ENCODE results near the gene KLHL3.

Gene KLHL3

GRCh38 chr5:137733922-137734321 is 2.0 kb downstream of the KLHL3 start:
- Mint-ChIP-seq H3K27me3 (no peaks in the 10 kb centered on the region), H3K36me3 (ENCODE audit: low read depth) (peaks cover 17% of the 10 kb centered on the region), H3K27ac (no peak overlapping the region), H3K4me1 (ENCODE audit: low read depth) (peaks cover 31% of the 10 kb centered on the region), H3K4me3 (no peak overlapping the region), H3K9me3 (no peaks in the 10 kb centered on the region)

- Mint-ChIP-seq H3K27ac (no peak overlapping the region), H3K36me3 (ENCODE audit: low read depth) (peaks cover 10% of the 10 kb centered on the region), H3K9me3 (no peaks in the 10 kb centered on the region), H3K4me3 (no peak overlapping the region), H3K27me3 (no peaks in the 10 kb centered on the region), H3K4me1 (ENCODE audit: low read depth) (peaks cover 26% of the 10 kb centered on the region)
Observed at GRCh38 chr5:137733006-137733405, 2.9 kb downstream of the KLHL3 start.

- Mint-ChIP-seq H3K27me3 (no peaks in the 10 kb centered on the region), H3K4me1 (ENCODE audit: low read depth) (peaks cover 26% of the 10 kb centered on the region), H3K36me3 (ENCODE audit: low read depth) (peaks cover 6% of the 10 kb centered on the region), H3K9me3 (no peaks in the 10 kb centered on the region), H3K4me3 (no peak overlapping the region), H3K27ac (no peak overlapping the region)
Observed at GRCh38 chr5:137731176-137731575, 4.7 kb downstream of the KLHL3 start.

- H3K36me3 Mint-ChIP-seq (ENCODE audit: low read depth): peaks cover 6% of the 10 kb centered on the region
- peaks cover 26% of the 10 kb centered on the region for H3K4me1 Mint-ChIP-seq (ENCODE audit: low read depth)
- no peaks in the 10 kb centered on the region for H3K9me3 Mint-ChIP-seq
- H3K27ac Mint-ChIP-seq: no peak overlapping the region
- no peak overlapping the region for H3K4me3 Mint-ChIP-seq
- no peaks in the 10 kb centered on the region for H3K27me3 Mint-ChIP-seq
Observed at GRCh38 chr5:137730336-137730735, 5.6 kb downstream of the KLHL3 start.

GRCh38 chr5:137728048-137728447 is 7.8 kb downstream of the KLHL3 start:
- H3K27ac Mint-ChIP-seq: no peak overlapping the region
- H3K4me1 Mint-ChIP-seq (ENCODE audit: low read depth): peaks cover 26% of the 10 kb centered on the region
- peaks cover 6% of the 10 kb centered on the region for H3K36me3 Mint-ChIP-seq (ENCODE audit: low read depth)
- H3K9me3 Mint-ChIP-seq: no peaks in the 10 kb centered on the region
- no peaks in the 10 kb centered on the region for H3K27me3 Mint-ChIP-seq
- no peak overlapping the region for H3K4me3 Mint-ChIP-seq

- H3K9me3 Mint-ChIP-seq: no peaks in the 10 kb centered on the region
- H3K27me3 Mint-ChIP-seq: no peaks in the 10 kb centered on the region
- peaks cover 6% of the 10 kb centered on the region for H3K36me3 Mint-ChIP-seq (ENCODE audit: low read depth)
- H3K27ac Mint-ChIP-seq: no peak overlapping the region
- no peak overlapping the region for H3K4me3 Mint-ChIP-seq
- H3K4me1 Mint-ChIP-seq (ENCODE audit: low read depth): peaks cover 26% of the 10 kb centered on the region
Observed at GRCh38 chr5:137727623-137728022, 8.3 kb downstream of the KLHL3 start.

GRCh38 chr5:137724251-137724650 is 11.6 kb downstream of the KLHL3 start:
- no peak overlapping the region for H3K4me3 Mint-ChIP-seq
- no peaks in the 10 kb centered on the region for H3K9me3 Mint-ChIP-seq
- H3K36me3 Mint-ChIP-seq (ENCODE audit: low read depth): no peaks in the 10 kb centered on the region
- H3K27ac Mint-ChIP-seq: no peak overlapping the region
- H3K4me1 Mint-ChIP-seq (ENCODE audit: low read depth): no peaks in the 10 kb centered on the region
- H3K27me3 Mint-ChIP-seq: no peaks in the 10 kb centered on the region

GRCh38 chr5:137718611-137719010 is 17.3 kb downstream of the KLHL3 start:
- Mint-ChIP-seq H3K4me3 (no peak overlapping the region), H3K36me3 (ENCODE audit: low read depth) (peaks cover 10% of the 10 kb centered on the region), H3K4me1 (ENCODE audit: low read depth) (no peaks in the 10 kb centered on the region), H3K9me3 (no peaks in the 10 kb centered on the region), H3K27me3 (no peaks in the 10 kb centered on the region), H3K27ac (no peak overlapping the region)

GRCh38 chr5:137716337-137716736 is 19.6 kb downstream of the KLHL3 start:
- Mint-ChIP-seq H3K9me3 (peaks cover 7% of the 10 kb centered on the region), H3K4me3 (no peak overlapping the region), H3K4me1 (ENCODE audit: low read depth) (no peaks in the 10 kb centered on the region), H3K27ac (no peak overlapping the region), H3K27me3 (no peaks in the 10 kb centered on the region), H3K36me3 (ENCODE audit: low read depth) (peaks cover 17% of the 10 kb centered on the region)

- Mint-ChIP-seq H3K4me3 (no peak overlapping the region), H3K27ac (no peak overlapping the region), H3K36me3 (ENCODE audit: low read depth) (peaks cover 17% of the 10 kb centered on the region), H3K9me3 (peaks cover 7% of the 10 kb centered on the region), H3K4me1 (ENCODE audit: low read depth) (no peaks in the 10 kb centered on the region), H3K27me3 (no peaks in the 10 kb centered on the region)
Observed at GRCh38 chr5:137715456-137715855, 20.4 kb downstream of the KLHL3 start.

- peaks cover 17% of the 10 kb centered on the region for H3K36me3 Mint-ChIP-seq (ENCODE audit: low read depth)
- no peaks in the 10 kb centered on the region for H3K4me1 Mint-ChIP-seq (ENCODE audit: low read depth)
- no peaks in the 10 kb centered on the region for H3K27me3 Mint-ChIP-seq
- peaks cover 7% of the 10 kb centered on the region for H3K9me3 Mint-ChIP-seq
- H3K27ac Mint-ChIP-seq: no peak overlapping the region
- H3K4me3 Mint-ChIP-seq: no peak overlapping the region
Observed at GRCh38 chr5:137714946-137715345, 20.9 kb downstream of the KLHL3 start.

GRCh38 chr5:137714494-137714893 is 21.4 kb downstream of the KLHL3 start:
- Mint-ChIP-seq H3K36me3 (ENCODE audit: low read depth) (peaks cover 20% of the 10 kb centered on the region), H3K27ac (no peak overlapping the region), H3K27me3 (no peaks in the 10 kb centered on the region), H3K9me3 (peaks cover 7% of the 10 kb centered on the region), H3K4me3 (no peak overlapping the region), H3K4me1 (ENCODE audit: low read depth) (no peaks in the 10 kb centered on the region)

GRCh38 chr5:137712139-137712667 is 23.7 kb downstream of the KLHL3 start:
- Mint-ChIP-seq H3K9me3 (peaks cover 7% of the 10 kb centered on the region), H3K36me3 (ENCODE audit: low read depth) (peaks cover 24% of the 10 kb centered on the region), H3K27me3 (no peaks in the 10 kb centered on the region), H3K4me1 (ENCODE audit: low read depth) (no peaks in the 10 kb centered on the region), H3K27ac (no peak overlapping the region), H3K4me3 (no peak overlapping the region)

- Mint-ChIP-seq H3K9me3 (peaks cover 7% of the 10 kb centered on the region), H3K27ac (no peak overlapping the region), H3K4me1 (ENCODE audit: low read depth) (no peaks in the 10 kb centered on the region), H3K27me3 (no peaks in the 10 kb centered on the region), H3K4me3 (no peak overlapping the region), H3K36me3 (ENCODE audit: low read depth) (peaks cover 32% of the 10 kb centered on the region)
Observed at GRCh38 chr5:137710086-137710485, 25.8 kb downstream of the KLHL3 start.

GRCh38 chr5:137708796-137709559 is 26.9 kb downstream of the KLHL3 start:
- H3K9me3 Mint-ChIP-seq: peaks cover 7% of the 10 kb centered on the region
- H3K27me3 Mint-ChIP-seq: no peaks in the 10 kb centered on the region
- H3K4me3 Mint-ChIP-seq: no peak overlapping the region
- no peak overlapping the region for H3K27ac Mint-ChIP-seq
- H3K36me3 Mint-ChIP-seq (ENCODE audit: low read depth): peaks cover 23% of the 10 kb centered on the region
- H3K4me1 Mint-ChIP-seq (ENCODE audit: low read depth): no peaks in the 10 kb centered on the region

- Mint-ChIP-seq H3K9me3 (peaks cover 4% of the 10 kb centered on the region), H3K4me1 (ENCODE audit: low read depth) (no peaks in the 10 kb centered on the region), H3K36me3 (ENCODE audit: low read depth) (peaks cover 19% of the 10 kb centered on the region), H3K4me3 (no peak overlapping the region), H3K27me3 (no peaks in the 10 kb centered on the region), H3K27ac (no peak overlapping the region)
Observed at GRCh38 chr5:137708062-137708461, 27.8 kb downstream of the KLHL3 start.
